K562 (cell line): ENCODE measurements around the gene PPP2R3B. TPM values are rescaled to one million over a fixed set of nuclear protein-coding genes. Genes with fewer than 3 reads are reported as not detected.

ENCODE experiments used
- ATAC-seq: fragments of 200-7000 bp; cut with Tn5 transposase; 3 replicates; pipeline ENCODE4 v1.9.1; 2020; ENCODE audit warnings: moderate library complexity
- BruUV-seq: library from RNA; stranded (reverse); fragments of 400-500 nt; replicated peaks from 2 replicates; lab custom pipeline; 2021; lab: Mats Ljungman, UMichigan
- CTCF ChIA-PET: fragments of 300-600 bp; formaldehyde crosslinking; extraction: SDS; loops from one replicate; lab custom pipeline; 2021; ENCODE audit warnings: low intra/inter-chr PET ratio; lab: Yijun Ruan, JAX
- POLR2A ChIA-PET: fragments of 300-600, 350-650 bp; sonication (Branson Sonifier 250); formaldehyde crosslinking; extraction: SDS; loops from one replicate; lab custom pipeline; 2021; ENCODE audit warnings: antibody characterized with exemption, inconsistent platforms; lab: Yijun Ruan, JAX
- DNase-seq, 4 experiments: peaks; one replicate each; pipeline versions ENCODE4 v3.0.0 to v3.0.0-alpha.2; 2011 to 2018; ENCODE audit warnings: low spot score in 3 of 4, mixed read lengths in 3 of 4; ENCODE audit errors: extremely low read depth in 1 of 4
- FAIRE-seq: peaks from 2 replicates; lab custom pipeline; 2011; peaks lifted over from hg19 to GRCh38; lab: Jason Lieb, UNC
- H2AFZ ChIP-seq: 2 replicates; pipeline ENCODE4 v1.6.0; 2011; ENCODE audit warnings: low read depth, low read length, control low read depth, inconsistent platforms
- H3K27ac ChIP-seq: fragments of 200-600 bp; 3 replicates; pipeline ENCODE4 v1.8.0; 2011; ENCODE audit warnings: low read depth, mild to moderate bottlenecking, control low read depth, inconsistent platforms, low read length, moderate library complexity, mixed read lengths; ENCODE audit errors: extremely low read depth
- H3K27me3 ChIP-seq, 2 experiments: fragments of 300-600 bp in 1 of 2; 2 replicates in 1 of 2; 3 replicates in 1 of 2; pipeline versions ENCODE4 v1.6.0 to v1.8.0; 2011; ENCODE audit warnings: inconsistent platforms in 2 of 2, low read length in 2 of 2, mild to moderate bottlenecking in 1 of 2, mixed read lengths in 1 of 2, moderate library complexity in 1 of 2; ENCODE audit not compliant: control insufficient read depth in 2 of 2, insufficient read depth in 2 of 2
- H3K36me3 ChIP-seq: fragments of 300-600 bp; 3 replicates; pipeline ENCODE4 v1.8.0; 2011; ENCODE audit warnings: mild to moderate bottlenecking, low read length, inconsistent platforms; ENCODE audit not compliant: control insufficient read depth, insufficient read depth
- H3K4me1 ChIP-seq, 2 experiments: fragments of 200-600 bp in 1 of 2; replicated peaks in 1 of 2; 2 replicates in 1 of 2; 3 replicates in 1 of 2; pipeline versions ENCODE4 v1.5.1 to v1.8.0; 2011; ENCODE audit warnings: inconsistent platforms in 2 of 2, low read length in 2 of 2, mild to moderate bottlenecking in 1 of 2, mixed read lengths in 1 of 2, moderate library complexity in 1 of 2; ENCODE audit not compliant: control insufficient read depth in 2 of 2, insufficient read depth in 2 of 2
- H3K4me2 ChIP-seq: 2 replicates; pipeline ENCODE4 v1.6.1; 2011; ENCODE audit warnings: low read length, control low read depth, inconsistent platforms, mixed read lengths; ENCODE audit not compliant: insufficient read depth
- H3K4me3 ChIP-seq: fragments of 200-600 bp; sonication (generic), shearing (Covaris generic); 2 replicates; pipeline ENCODE4 v1.5.1; 2016; ENCODE audit warnings: control low read depth, inconsistent platforms
- H3K79me2 ChIP-seq: fragments of 200-600 bp; 3 replicates; pipeline ENCODE4 v1.8.0; 2011; ENCODE audit warnings: low read length, inconsistent platforms; ENCODE audit not compliant: control insufficient read depth, insufficient read depth
- H3K9ac ChIP-seq, 2 experiments: 2 replicates each; pipeline versions ENCODE4 v1.6.0 to v1.6.1; 2011; ENCODE audit warnings: low read depth in 2 of 2, low read length in 2 of 2, control low read depth in 1 of 2, inconsistent platforms in 1 of 2, mild to moderate bottlenecking in 1 of 2, mixed read lengths in 1 of 2; ENCODE audit not compliant: insufficient read depth in 1 of 2
- H3K9me1 ChIP-seq: one replicate; pipeline ENCODE4 v1.6.0; 2011; ENCODE audit warnings: inconsistent platforms, mild to moderate bottlenecking, low read length, moderate library complexity; ENCODE audit not compliant: control insufficient read depth, insufficient read depth
- H3K9me3 ChIP-seq: replicated peaks from 2 replicates; pipeline ENCODE4 v1.5.1; 2011; ENCODE audit warnings: low read depth, low read length, inconsistent platforms; ENCODE audit not compliant: control insufficient read depth, insufficient read depth
- H4K20me1 ChIP-seq: replicated peaks from 2 replicates; pipeline ENCODE4 v1.6.1; 2011; ENCODE audit warnings: low read length, inconsistent platforms, mixed read lengths; ENCODE audit not compliant: control insufficient read depth, insufficient read depth
- BRD9 ChIP-seq: fragments of 450-650 bp; IDR thresholded peaks from 2 replicates; pipeline ENCODE4 v1.6.1; 2018; ENCODE audit warnings: low read depth; ENCODE audit not compliant: partially characterized antibody
- CBX3 ChIP-seq, 2 experiments: IDR thresholded peaks; 1 replicate in 1 of 2; 2 replicates in 1 of 2; pipeline ENCODE4 v1.6.1; 2012; ENCODE audit warnings: inconsistent platforms in 2 of 2, low read length in 2 of 2, borderline replicate concordance in 1 of 2, control low read depth in 1 of 2
- CHD2 ChIP-seq: IDR thresholded peaks from 2 replicates; pipeline ENCODE4 v1.6.1; 2011; ENCODE audit warnings: low read depth, low read length
- COPS2 ChIP-seq: fragments of 450-650 bp; conservative IDR thresholded peaks from 2 replicates; pipeline ENCODE4 v1.6.1; 2016; ENCODE audit warnings: mild to moderate bottlenecking, moderate library complexity
- DACH1 ChIP-seq: fragments of 450-650 bp; IDR thresholded peaks from 2 replicates; pipeline ENCODE4 v1.6.1; 2018; ENCODE audit not compliant: partially characterized antibody
- DIDO1 ChIP-seq: fragments of 450-650 bp; IDR thresholded peaks from 2 replicates; pipeline ENCODE4 v1.6.1; 2016; ENCODE audit warnings: low read depth, missing biosample characterization, missing genetic modification characterization
- FOSL1 ChIP-seq: fragments of 200-800 bp; sonication (Bioruptor generic); conservative IDR thresholded peaks from 2 replicates; pipeline ENCODE4 v1.6.1; 2016; ENCODE audit warnings: missing genetic modification characterization, missing compliant biosample characterization
- HNRNPL ChIP-seq: fragments of 200-400 bp; formaldehyde crosslinking; IDR thresholded peaks from 2 replicates; pipeline ENCODE4 v1.6.1; 2017; ENCODE audit warnings: low read depth, mild to moderate bottlenecking, low read length
- KDM5B ChIP-seq: fragments of 200-600 bp; sonication (generic); IDR thresholded peaks from 2 replicates; pipeline ENCODE4 v1.6.1; 2012; ENCODE audit warnings: low read depth, mild to moderate bottlenecking, moderate library complexity, low read length, control low read depth, inconsistent platforms; ENCODE audit not compliant: insufficient replicate concordance
- MCM3 ChIP-seq: fragments of 450-650 bp; IDR thresholded peaks from 2 replicates; pipeline ENCODE4 v1.6.1; 2016
- MITF ChIP-seq: IDR thresholded peaks from 2 replicates; pipeline ENCODE4 v1.6.1; 2014; ENCODE audit warnings: antibody characterized with exemption
- POLR2B ChIP-seq: fragments of 450-650 bp; IDR thresholded peaks from 2 replicates; pipeline ENCODE4 v1.6.1; 2018; ENCODE audit warnings: low read depth; ENCODE audit not compliant: partially characterized antibody
- RBBP5 ChIP-seq: fragments of 200-600 bp; sonication (generic); IDR thresholded peaks from 2 replicates; pipeline ENCODE4 v1.6.1; 2012; ENCODE audit warnings: borderline replicate concordance, mild to moderate bottlenecking, low read length, control low read depth, inconsistent platforms; ENCODE audit not compliant: insufficient read depth, poor library complexity, severe bottlenecking
- RFX1 ChIP-seq: fragments of 450-650 bp; IDR thresholded peaks from 2 replicates; pipeline ENCODE4 v1.6.1; 2016; ENCODE audit warnings: mild to moderate bottlenecking, moderate library complexity
- SMAD4 ChIP-seq: fragments of 250-450 bp; sonication (Bioruptor Pico); conservative IDR thresholded peaks from 2 replicates; pipeline ENCODE4 v1.8.0; 2021; ENCODE audit warnings: inconsistent platforms, mild to moderate bottlenecking, moderate library complexity
- ZBTB17 ChIP-seq: fragments of 450-650 bp; formaldehyde crosslinking; IDR thresholded peaks from 2 replicates; pipeline ENCODE4 v1.4.0; 2020; ENCODE audit warnings: mild to moderate bottlenecking
- WGBS: fragments of 100-300 bp; shearing (Covaris generic); methylation state at CpG from one replicate; pipeline ENCODE4 v1.1.6; 2016; ENCODE audit warnings: low coverage, mixed read lengths; ENCODE audit not compliant: insufficient coverage; ENCODE audit errors: missing lambda C conversion rate; 5-methylcytosine and 5-hydroxymethylcytosine counted together
- in situ Hi-C: fragments of 300-500 bp; cut with MboI; formaldehyde crosslinking; loops from 4 replicates; pipeline ENCODE4 v1.15.0; 2018; ENCODE audit warnings: inconsistent platforms, mixed read lengths
- intact Hi-C: fragments of 100-400 bp; cut with micrococcal nuclease; formaldehyde crosslinking; loops from 2 replicates; pipeline ENCODE4 v1.14.2; 2022
- polyA plus RNA-seq, 8 experiments: library from polyadenylated mRNA; depleted of rRNA in 4 of 8; stranded (reverse) in 5 of 8; unstranded in 3 of 8; fragments of >200 nt; fragmentation: Nextera tagmentation in 2 of 8; fragmentation: Illumina TruSeq in 1 of 8; extraction: Ambion mirVana in 2 of 8; extraction: Trizol in 1 of 8; gene quantifications; 2 replicates each; pipeline versions ENCODE4 v1.2.1 to v1.2.3, GENCODE V29; 2011 to 2014; ENCODE audit warnings: inconsistent platforms in 1 of 8, missing spikeins in 1 of 8
- total RNA-seq, 7 experiments: library from RNA; depleted of rRNA in 6 of 7; stranded (reverse); fragments of >200 nt in 6 of 7; fragmentation: Illumina TruSeq in 2 of 7; extraction: Trizol in 2 of 7; gene quantifications; 2 replicates each; pipeline versions ENCODE4 v1.2.1 to v1.2.3, GENCODE V29; 2011 to 2021; ENCODE audit warnings: low replicate concordance in 1 of 7

PPP2R3B gene
- total and polyA plus RNA-seq, 9 of the 15 experiments (the other 6 are each of a cell fraction or from before 2014, with no cell fraction given): 0.04 to 18.2 (median 8.2) TPM; not detected in 1

GRCh38 chrX:357035-357692 is 29.5 kb downstream of the PPP2R3B start:
- Histone ChIP-seq H3K4me3 (no peak overlapping the region), H2AFZ (no peak overlapping the region), H3K9me3 (peaks cover 3% of the 10 kb centered on the region), H3K27me3 (no peaks in the 10 kb centered on the region), H3K4me1 (peaks cover 0 to 5% of the 10 kb centered on the region in 2 experiments; a peak in 1 of 5 replicates), H3K36me3 (no peaks in the 10 kb centered on the region), H3K79me2 (no peaks in the 10 kb centered on the region), H4K20me1 (no peaks in the 10 kb centered on the region), H3K9me1 (no peaks in the 10 kb centered on the region), H3K27ac (no peak overlapping the region), H3K9ac (no peak overlapping the region), H3K4me2 (no peak overlapping the region)
- no peak for ATAC-seq
- ChIA-PET POLR2A (no interaction called here), CTCF (no interaction called here)
- in situ Hi-C loops: no loop called here
- WGBS: 68% methylated on average over 14 of the region's 14 CpGs
- intact Hi-C loops: no loop called here
- no peak for DNase-seq
- no peak for FAIRE-seq
- BruUV-seq: no TSS peak
- no peak for TF ChIP-seq MITF
- no peak for TF ChIP-seq CHD2
- TF ChIP-seq MCM3: no peak
- TF ChIP-seq KDM5B: no peak
- TF ChIP-seq DIDO1 (tag): no peak
- TF ChIP-seq HNRNPL: no peak
- no peak for TF ChIP-seq POLR2B
- TF ChIP-seq ZBTB17 (CRISPR knock-in tag): no peak
- no peak for TF ChIP-seq SMAD4 (CRISPR knock-in tag)
- no peak for TF ChIP-seq COPS2
- no peak for TF ChIP-seq CBX3 (IDR thresholded peaks at IDR 0.05; ENCODE audit: borderline replicate concordance in 1 of 2, low read length in 2 of 2)
- TF ChIP-seq RFX1: no peak
- no peak for TF ChIP-seq RBBP5
- no peak for TF ChIP-seq FOSL1
- TF ChIP-seq DACH1: no peak
- TF ChIP-seq BRD9: no peak
- TF ChIP-seq, all 486 proteins: peak for 0
